ENCODE results near the gene NEGR1. TPM values are rescaled to one million over a fixed set of nuclear protein-coding genes. Genes with fewer than 3 reads are reported as not detected.

NEGR1 gene
- total and polyA plus RNA-seq, 10 donors: 0.07 to 1.3 (median 0.54) TPM

- TF ChIP-seq POLR2AphosphoS5 (IDR thresholded peaks at IDR 0.05): no peak
- TF ChIP-seq CTCF (IDR thresholded peaks at IDR 0.05 in 8 of 11, conservative IDR thresholded peaks at IDR 0.05 in 3 of 11): no peak
- TF ChIP-seq POLR2A (IDR thresholded peaks at IDR 0.05): no peak
Observed at GRCh38 chr1:71787699-71788098, 494.6 kb downstream of the NEGR1 start.

GRCh38 chr1:71786218-71786617 is 496.1 kb downstream of the NEGR1 start:
- TF ChIP-seq POLR2AphosphoS5 (IDR thresholded peaks at IDR 0.05): no peak
- TF ChIP-seq CTCF (IDR thresholded peaks at IDR 0.05 in 8 of 11, conservative IDR thresholded peaks at IDR 0.05 in 3 of 11): no peak
- no peak for TF ChIP-seq POLR2A (IDR thresholded peaks at IDR 0.05)
- Histone ChIP-seq H3K4me3 (no peak overlapping the region), H3K27ac (no peak overlapping the region), H3K9me3 (no peaks in the 10 kb centered on the region), H3K4me1 (no peaks in the 10 kb centered on the region), H3K27me3 (replicated peaks in 1 of 7) (no peaks in the 10 kb centered on the region), H3K36me3 (no peaks in the 10 kb centered on the region)
- WGBS, 5 donors: 67 to 84% (median 73%) methylated on average over 1 of the region's 1 CpG
- no peak for DNase-seq
- intact Hi-C loops (cut with DNase I; ENCODE audit: low total_unique reads): no loop called here

More at GRCh38 chr1:71787699-71788098, 494.6 kb downstream of the NEGR1 start:
- 71 to 100% (median 77%) methylated on average over 1 of the region's 1 CpG for WGBS, 5 donors
- no peaks in the 10 kb centered on the region for H3K27me3 ChIP-seq (replicated peaks in 1 of 7)
- no peaks in the 10 kb centered on the region for H3K4me1 ChIP-seq
- H3K9me3 ChIP-seq: no peaks in the 10 kb centered on the region
- H3K4me3 ChIP-seq: no peak overlapping the region
- no peak overlapping the region for H3K27ac ChIP-seq
- intact Hi-C loops (cut with DNase I; ENCODE audit: low total_unique reads): no loop called here
- H3K36me3 ChIP-seq: no peaks in the 10 kb centered on the region
- DNase-seq: no peak

GRCh38 chr1:71785450-71785849 is 496.9 kb downstream of the NEGR1 start:
- TF ChIP-seq POLR2A (IDR thresholded peaks at IDR 0.05) (no peak), CTCF (IDR thresholded peaks at IDR 0.05 in 8 of 11, conservative IDR thresholded peaks at IDR 0.05 in 3 of 11) (no peak), POLR2AphosphoS5 (IDR thresholded peaks at IDR 0.05) (no peak)
- Histone ChIP-seq H3K36me3 (no peaks in the 10 kb centered on the region), H3K4me3 (no peak overlapping the region), H3K27me3 (replicated peaks in 1 of 7) (no peaks in the 10 kb centered on the region), H3K27ac (no peak overlapping the region), H3K4me1 (no peaks in the 10 kb centered on the region), H3K9me3 (no peaks in the 10 kb centered on the region)
- intact Hi-C loops (cut with DNase I; ENCODE audit: low total_unique reads): no loop called here
- DNase-seq: no peak

GRCh38 chr1:71785000-71785399 is 497.3 kb downstream of the NEGR1 start:
- Histone ChIP-seq H3K9me3 (no peaks in the 10 kb centered on the region), H3K4me3 (no peak overlapping the region), H3K4me1 (no peaks in the 10 kb centered on the region), H3K27ac (no peak overlapping the region), H3K36me3 (no peaks in the 10 kb centered on the region), H3K27me3 (replicated peaks in 1 of 7) (no peaks in the 10 kb centered on the region)
- intact Hi-C loops (cut with DNase I; ENCODE audit: low total_unique reads): no loop called here
- no peak for DNase-seq
- TF ChIP-seq POLR2A (IDR thresholded peaks at IDR 0.05): no peak
- no peak for TF ChIP-seq CTCF (IDR thresholded peaks at IDR 0.05 in 8 of 11, conservative IDR thresholded peaks at IDR 0.05 in 3 of 11)
- no peak for TF ChIP-seq POLR2AphosphoS5 (IDR thresholded peaks at IDR 0.05)
- 65 to 73% (median 69%) methylated on average over 3 of the region's 3 CpGs for WGBS, 5 donors
